GM12872 (cell line): ENCODE measurements around the gene APELA.

Source experiments
- TF ChIP-seq, protein P1 (sequence below): IDR thresholded peaks from 3 replicates; pipeline ENCODE4 v1.5.1; 2011; ENCODE audit warnings: low read depth, mild to moderate bottlenecking, low read length, moderate library complexity; ENCODE audit not compliant: insufficient read depth

APELA gene, protein sequence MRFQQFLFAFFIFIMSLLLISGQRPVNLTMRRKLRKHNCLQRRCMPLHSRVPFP

GRCh38 chr4:164876700-164877324, at the start of gene APELA:
Gene APELA (plus strand): TSS chr4:164877178. CDS start chr4:164877332, 154 bp downstream.
- TF ChIP-seq, protein P1, sequence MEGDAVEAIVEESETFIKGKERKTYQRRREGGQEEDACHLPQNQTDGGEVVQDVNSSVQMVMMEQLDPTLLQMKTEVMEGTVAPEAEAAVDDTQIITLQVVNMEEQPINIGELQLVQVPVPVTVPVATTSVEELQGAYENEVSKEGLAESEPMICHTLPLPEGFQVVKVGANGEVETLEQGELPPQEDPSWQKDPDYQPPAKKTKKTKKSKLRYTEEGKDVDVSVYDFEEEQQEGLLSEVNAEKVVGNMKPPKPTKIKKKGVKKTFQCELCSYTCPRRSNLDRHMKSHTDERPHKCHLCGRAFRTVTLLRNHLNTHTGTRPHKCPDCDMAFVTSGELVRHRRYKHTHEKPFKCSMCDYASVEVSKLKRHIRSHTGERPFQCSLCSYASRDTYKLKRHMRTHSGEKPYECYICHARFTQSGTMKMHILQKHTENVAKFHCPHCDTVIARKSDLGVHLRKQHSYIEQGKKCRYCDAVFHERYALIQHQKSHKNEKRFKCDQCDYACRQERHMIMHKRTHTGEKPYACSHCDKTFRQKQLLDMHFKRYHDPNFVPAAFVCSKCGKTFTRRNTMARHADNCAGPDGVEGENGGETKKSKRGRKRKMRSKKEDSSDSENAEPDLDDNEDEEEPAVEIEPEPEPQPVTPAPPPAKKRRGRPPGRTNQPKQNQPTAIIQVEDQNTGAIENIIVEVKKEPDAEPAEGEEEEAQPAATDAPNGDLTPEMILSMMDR, result no peak

DNA sequence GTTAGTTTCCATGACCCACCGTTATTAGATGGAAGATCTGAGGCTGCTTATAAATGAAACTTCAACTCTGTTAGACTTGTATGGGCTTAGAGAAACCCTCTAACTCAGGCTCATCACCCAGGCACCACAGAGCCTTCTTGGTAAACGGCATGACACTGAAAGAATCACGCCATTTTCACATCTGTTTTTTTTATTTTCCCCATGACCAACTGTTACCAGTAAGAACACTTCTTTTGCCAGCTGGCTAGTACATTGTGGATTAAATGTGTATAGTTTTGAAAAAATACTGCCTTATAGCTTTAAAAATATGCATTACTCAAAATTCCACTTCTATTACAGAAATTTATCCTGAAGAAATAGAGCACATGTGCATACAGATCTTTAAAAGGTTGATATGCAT, 48.0 kb upstream of the APELA start:
- TF ChIP-seq, protein P1, result no peak

DNA sequence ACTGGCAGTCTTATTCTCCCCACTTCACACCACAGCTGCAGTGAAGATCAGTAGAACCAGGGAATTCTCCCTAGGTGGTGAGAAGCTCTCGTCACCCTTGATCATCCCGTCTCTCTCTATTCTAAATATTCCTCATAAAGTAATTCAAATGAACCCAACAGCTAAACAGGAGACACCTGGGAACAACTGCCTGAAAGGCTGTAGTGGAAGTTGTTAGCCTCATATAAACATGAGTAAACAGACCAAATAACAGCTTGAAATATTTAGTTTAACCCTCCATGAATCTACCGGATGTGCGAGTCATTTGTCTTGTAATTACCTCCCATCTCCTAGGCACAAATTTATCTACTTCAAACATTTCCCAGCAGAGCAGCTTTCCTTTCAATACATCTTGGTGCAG, 30.4 kb upstream of the APELA start:
- TF ChIP-seq, protein P1, result no peak

DNA sequence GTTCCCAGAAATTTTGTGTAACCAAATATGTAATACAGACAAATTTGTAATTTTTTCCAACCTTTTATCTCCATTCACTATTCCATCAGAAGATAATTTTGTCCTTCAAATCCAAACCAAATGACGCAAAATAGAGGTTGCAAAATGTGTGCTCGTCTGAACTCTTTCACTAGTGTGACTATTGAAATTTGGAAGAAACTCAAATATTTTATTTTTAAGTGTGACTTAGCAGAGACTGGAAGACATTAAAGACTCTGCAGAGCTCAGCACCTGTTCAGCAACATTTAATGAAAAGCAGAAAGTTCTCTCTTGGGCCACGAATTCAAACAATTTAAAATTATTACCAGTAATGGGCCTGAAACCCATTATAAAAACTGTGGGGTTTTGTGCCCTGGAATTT, 30.0 kb upstream of the APELA start:
- TF ChIP-seq, protein P1, result no peak

- TF ChIP-seq, protein P1, result no peak
Observed at GRCh38 chr4:164847967-164848649, 28.9 kb upstream of the APELA start.

DNA sequence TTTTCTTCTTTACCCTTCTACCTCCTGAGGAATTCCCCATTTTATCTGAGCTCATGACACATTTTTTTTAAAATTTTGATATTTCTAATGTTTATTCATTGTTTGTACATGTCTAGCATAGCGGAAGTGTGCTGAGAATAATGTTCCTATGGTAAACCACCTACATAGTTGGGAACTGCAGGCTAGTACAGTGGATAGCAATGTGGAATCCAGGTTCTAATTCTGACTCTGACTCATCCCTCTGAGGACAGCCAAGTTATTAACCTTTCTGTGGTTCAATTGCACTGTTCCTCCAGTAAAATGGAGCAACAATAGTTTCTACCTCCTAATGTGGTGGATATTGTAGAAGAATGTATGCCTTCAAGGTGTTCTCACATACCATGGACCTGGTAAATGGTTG, 20.6 kb upstream of the APELA start:
- TF ChIP-seq, protein P1, result no peak

DNA sequence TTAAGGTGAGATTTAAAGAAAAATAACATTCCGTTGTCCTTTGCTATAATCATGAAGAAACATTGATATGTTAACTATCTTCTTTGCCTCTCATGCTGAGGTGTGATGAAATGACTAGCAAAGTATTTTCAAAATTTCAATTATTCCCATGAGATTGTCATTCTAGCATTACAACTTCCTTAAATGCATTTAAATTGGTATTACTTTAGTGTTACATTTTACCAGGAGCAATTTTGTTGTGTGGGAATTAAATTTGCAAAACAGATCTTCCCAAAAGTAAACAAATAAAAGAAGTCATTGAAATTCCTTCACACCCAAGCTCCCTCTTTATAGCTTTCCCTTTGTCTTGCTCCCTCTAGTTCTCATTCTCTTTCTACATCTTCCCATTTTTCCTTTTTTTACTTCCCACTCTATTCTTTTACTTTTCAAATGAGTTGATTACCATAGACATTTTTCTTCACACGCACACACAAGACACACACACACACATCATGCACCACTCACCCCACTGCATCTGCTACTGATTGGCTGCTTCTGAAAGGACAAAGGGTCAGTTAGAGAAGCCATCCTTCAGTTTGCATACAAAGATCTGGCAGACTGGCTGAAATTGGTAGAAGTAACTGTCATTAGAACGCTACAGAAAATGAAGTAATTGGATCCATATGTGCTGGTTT, 10.0 kb upstream of the APELA start:
- TF ChIP-seq, protein P1, result no peak
